Hepatocyte (in vitro differentiated cells): ENCODE measurements around the gene CLCN7.

Experiments
- EZH2phosphoT487 ChIP-seq: fragments of 200-600 bp; sonication (generic); IDR thresholded peaks from one replicate; pipeline ENCODE4 v1.6.1; 2018; ENCODE audit warnings: antibody characterized with exemption, mild to moderate bottlenecking, low read depth, moderate library complexity; ENCODE audit not compliant: unreplicated experiment, severe bottlenecking
- TF ChIP-seq, protein P1 (sequence below): fragments of 200-600 bp; sonication (generic); IDR thresholded peaks from 2 replicates; pipeline ENCODE4 v1.5.1; 2016; ENCODE audit warnings: antibody characterized with exemption, mild to moderate bottlenecking; ENCODE audit not compliant: poor library complexity

GRCh38 chr16:1439058-1439698 lies 35.6 kb downstream of the CLCN7 start:
- TF ChIP-seq, protein P1, sequence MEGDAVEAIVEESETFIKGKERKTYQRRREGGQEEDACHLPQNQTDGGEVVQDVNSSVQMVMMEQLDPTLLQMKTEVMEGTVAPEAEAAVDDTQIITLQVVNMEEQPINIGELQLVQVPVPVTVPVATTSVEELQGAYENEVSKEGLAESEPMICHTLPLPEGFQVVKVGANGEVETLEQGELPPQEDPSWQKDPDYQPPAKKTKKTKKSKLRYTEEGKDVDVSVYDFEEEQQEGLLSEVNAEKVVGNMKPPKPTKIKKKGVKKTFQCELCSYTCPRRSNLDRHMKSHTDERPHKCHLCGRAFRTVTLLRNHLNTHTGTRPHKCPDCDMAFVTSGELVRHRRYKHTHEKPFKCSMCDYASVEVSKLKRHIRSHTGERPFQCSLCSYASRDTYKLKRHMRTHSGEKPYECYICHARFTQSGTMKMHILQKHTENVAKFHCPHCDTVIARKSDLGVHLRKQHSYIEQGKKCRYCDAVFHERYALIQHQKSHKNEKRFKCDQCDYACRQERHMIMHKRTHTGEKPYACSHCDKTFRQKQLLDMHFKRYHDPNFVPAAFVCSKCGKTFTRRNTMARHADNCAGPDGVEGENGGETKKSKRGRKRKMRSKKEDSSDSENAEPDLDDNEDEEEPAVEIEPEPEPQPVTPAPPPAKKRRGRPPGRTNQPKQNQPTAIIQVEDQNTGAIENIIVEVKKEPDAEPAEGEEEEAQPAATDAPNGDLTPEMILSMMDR, result no peak
- no peak for TF ChIP-seq EZH2phosphoT487
